ENCODE measurements around the gene POU3F1. TPM values are rescaled to one million over a fixed set of nuclear protein-coding genes. Genes with fewer than 3 reads are reported as not detected.
A peak's percentile ranks its signal among the peaks of the same experiment; 100 is the strongest.

Gene POU3F1
- total RNA-seq, 2 experiments from 2014 or later: 0.13 TPM; not detected in 1

GRCh38 chr1:38076455-38076854 lies 29.9 kb upstream of the POU3F1 start:
- Histone ChIP-seq H3K9me3 (ENCODE audit: low read length) (no peaks in the 10 kb centered on the region), H3K4me1 (ENCODE audit: insufficient read depth, low read length, poor library complexity, severe bottlenecking) (no peaks in the 10 kb centered on the region), H4K20me1 (ENCODE audit: insufficient read depth, low read length) (no peaks in the 10 kb centered on the region), H2AFZ (ENCODE audit: low read length) (no peak overlapping the region), H3K27ac (ENCODE audit: low read depth, low read length, poor library complexity, severe bottlenecking) (no peak overlapping the region), H3K79me2 (ENCODE audit: insufficient read depth, low read depth, low read length) (no peaks in the 10 kb centered on the region), H3K4me3 (ENCODE audit: low read depth, low read length, poor library complexity, severe bottlenecking) (no peak overlapping the region), H3K4me2 (ENCODE audit: low read length) (no peak overlapping the region), H3K9me2 (ENCODE audit: insufficient read depth, low read length) (no peaks in the 10 kb centered on the region), H3K36me3 (ENCODE audit: insufficient read depth, low read length) (no peaks in the 10 kb centered on the region)
- intact Hi-C loops (cut with micrococcal nuclease; ENCODE audit: unreplicated experiment): no loop called here
- CTCF ChIA-PET (ENCODE audit: unreplicated experiment): no interaction called here
- POLR2A ChIA-PET: no interaction called here
- no peak for DNase-seq (ENCODE audit: low spot score)
- TF ChIP-seq CTCF (conservative IDR thresholded peaks at IDR 0.05; ENCODE audit: low read length): no peak
- no peak for TF ChIP-seq EZH2phosphoT487 (IDR thresholded peaks at IDR 0.05; ENCODE audit: borderline replicate concordance, low read depth, low read length)
- BruUV-seq (replicated peaks): no TSS peak

GRCh38 chr1:38076038-38076437 lies 29.4 kb upstream of the POU3F1 start:
- H4K20me1 ChIP-seq (ENCODE audit: insufficient read depth, low read length): no peaks in the 10 kb centered on the region
- no peaks in the 10 kb centered on the region for H3K4me1 ChIP-seq (ENCODE audit: insufficient read depth, low read length, poor library complexity, severe bottlenecking)
- ChIA-PET POLR2A (no interaction called here), CTCF (ENCODE audit: unreplicated experiment) (interaction anchor here (0.6 kb wide), 1 partner anchor 626 kb away, joined by 7 read pairs; no protein-coding TSS in a partner anchor)
- no peak overlapping the region for H3K4me2 ChIP-seq (ENCODE audit: low read length)
- H3K9me3 ChIP-seq (ENCODE audit: low read length): no peaks in the 10 kb centered on the region
- no peaks in the 10 kb centered on the region for H3K36me3 ChIP-seq (ENCODE audit: insufficient read depth, low read length)
- H3K79me2 ChIP-seq (ENCODE audit: insufficient read depth, low read depth, low read length): no peaks in the 10 kb centered on the region
- H3K9me2 ChIP-seq (ENCODE audit: insufficient read depth, low read length): no peaks in the 10 kb centered on the region
- no TSS peak for BruUV-seq (replicated peaks)
- H3K4me3 ChIP-seq (ENCODE audit: low read depth, low read length, poor library complexity, severe bottlenecking): no peak overlapping the region
- intact Hi-C loops (cut with micrococcal nuclease; ENCODE audit: unreplicated experiment): no loop called here
- H2AFZ ChIP-seq (ENCODE audit: low read length): no peak overlapping the region
- TF ChIP-seq CTCF (conservative IDR thresholded peaks at IDR 0.05; ENCODE audit: low read length) (no peak), EZH2phosphoT487 (IDR thresholded peaks at IDR 0.05; ENCODE audit: borderline replicate concordance, low read depth, low read length) (no peak)
- DNase-seq (ENCODE audit: low spot score): peak; percentile 4
- no peak overlapping the region for H3K27ac ChIP-seq (ENCODE audit: low read depth, low read length, poor library complexity, severe bottlenecking)

- CTCF ChIA-PET (ENCODE audit: unreplicated experiment): no interaction called here
- no peak overlapping the region for H3K4me3 ChIP-seq (ENCODE audit: low read depth, low read length, poor library complexity, severe bottlenecking)
- no peaks in the 10 kb centered on the region for H3K9me3 ChIP-seq (ENCODE audit: low read length)
- no peaks in the 10 kb centered on the region for H3K4me1 ChIP-seq (ENCODE audit: insufficient read depth, low read length, poor library complexity, severe bottlenecking)
- no peaks in the 10 kb centered on the region for H4K20me1 ChIP-seq (ENCODE audit: insufficient read depth, low read length)
- no peak overlapping the region for H3K4me2 ChIP-seq (ENCODE audit: low read length)
- no TSS peak for BruUV-seq (replicated peaks)
- TF ChIP-seq CTCF (conservative IDR thresholded peaks at IDR 0.05; ENCODE audit: low read length) (no peak), EZH2phosphoT487 (IDR thresholded peaks at IDR 0.05; ENCODE audit: borderline replicate concordance, low read depth, low read length) (no peak)
- no peaks in the 10 kb centered on the region for H3K36me3 ChIP-seq (ENCODE audit: insufficient read depth, low read length)
- POLR2A ChIA-PET: no interaction called here
- no peaks in the 10 kb centered on the region for H3K9me2 ChIP-seq (ENCODE audit: insufficient read depth, low read length)
- no peaks in the 10 kb centered on the region for H3K79me2 ChIP-seq (ENCODE audit: insufficient read depth, low read depth, low read length)
- H2AFZ ChIP-seq (ENCODE audit: low read length): no peak overlapping the region
- no peak for DNase-seq (ENCODE audit: low spot score)
- H3K27ac ChIP-seq (ENCODE audit: low read depth, low read length, poor library complexity, severe bottlenecking): no peak overlapping the region
- intact Hi-C loops (cut with micrococcal nuclease; ENCODE audit: unreplicated experiment): no loop called here
These were observed 28.6 kb upstream of the POU3F1 start for GRCh38 chr1:38075191-38075590.
